ENCODE data around the gene TMEM108. TPM values are rescaled to one million over a fixed set of nuclear protein-coding genes. Genes with fewer than 3 reads are reported as not detected.

Gene TMEM108
- total RNA-seq, 1 experiment from 2014 or later: 2.1 TPM

- no peak overlapping the region for H3K4me3 ChIP-seq (ENCODE audit: insufficient read depth, low read depth, low read length)
- no peaks in the 10 kb centered on the region for H3K27me3 ChIP-seq (ENCODE audit: control insufficient read depth, insufficient read depth, low read length)
- DNase-seq: no peak
- no peaks in the 10 kb centered on the region for H3K36me3 ChIP-seq (replicated peaks; ENCODE audit: control insufficient read depth, insufficient read depth, low read length)
Observed at GRCh38 chr3:133119176-133119575, 81.0 kb downstream of the TMEM108 start.

GRCh38 chr3:133121450-133121849, 83.3 kb downstream of the TMEM108 start:
- Histone ChIP-seq H3K4me3 (ENCODE audit: insufficient read depth, low read depth, low read length) (no peak overlapping the region), H3K27me3 (ENCODE audit: control insufficient read depth, insufficient read depth, low read length) (no peaks in the 10 kb centered on the region), H3K36me3 (replicated peaks; ENCODE audit: control insufficient read depth, insufficient read depth, low read length) (no peaks in the 10 kb centered on the region)
- DNase-seq: no peak

- Histone ChIP-seq H3K36me3 (replicated peaks; ENCODE audit: control insufficient read depth, insufficient read depth, low read length) (no peaks in the 10 kb centered on the region), H3K4me3 (ENCODE audit: insufficient read depth, low read depth, low read length) (no peak overlapping the region)
- no peak for DNase-seq
Observed at GRCh38 chr3:133123636-133124035, 85.4 kb downstream of the TMEM108 start.

GRCh38 chr3:133124511-133124910, 86.3 kb downstream of the TMEM108 start:
- Histone ChIP-seq H3K27me3 (ENCODE audit: control insufficient read depth, insufficient read depth, low read length) (no peaks in the 10 kb centered on the region), H3K36me3 (replicated peaks; ENCODE audit: control insufficient read depth, insufficient read depth, low read length) (no peaks in the 10 kb centered on the region), H3K4me3 (ENCODE audit: insufficient read depth, low read depth, low read length) (no peak overlapping the region)
- DNase-seq: no peak

More at GRCh38 chr3:133123636-133124035, 85.4 kb downstream of the TMEM108 start:
- H3K27me3 ChIP-seq (ENCODE audit: control insufficient read depth, insufficient read depth, low read length): no peaks in the 10 kb centered on the region

DNA sequence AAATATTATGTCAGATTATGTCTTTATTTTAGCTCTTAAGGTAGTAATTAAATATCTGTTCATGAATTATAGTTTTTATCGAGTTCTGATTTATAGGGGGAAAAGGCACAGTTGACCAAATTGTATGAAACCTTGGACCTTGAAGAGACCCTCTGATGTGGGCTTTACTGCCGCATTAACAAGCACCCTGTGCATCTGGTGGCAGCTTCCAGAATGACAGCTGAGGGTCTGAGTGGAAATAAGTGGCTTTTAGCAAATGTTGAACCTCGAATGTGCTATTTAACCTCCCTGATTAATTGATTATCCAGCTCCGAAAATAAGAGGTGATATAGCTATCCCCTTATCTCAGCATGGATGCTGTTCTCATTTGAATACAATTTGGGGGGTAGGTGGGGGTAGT, 87.0 kb downstream of the TMEM108 start:
- Histone ChIP-seq H3K4me3 (ENCODE audit: insufficient read depth, low read depth, low read length) (no peak overlapping the region), H3K27me3 (ENCODE audit: control insufficient read depth, insufficient read depth, low read length) (no peaks in the 10 kb centered on the region), H3K36me3 (replicated peaks; ENCODE audit: control insufficient read depth, insufficient read depth, low read length) (no peaks in the 10 kb centered on the region)
- DNase-seq: no peak

DNA sequence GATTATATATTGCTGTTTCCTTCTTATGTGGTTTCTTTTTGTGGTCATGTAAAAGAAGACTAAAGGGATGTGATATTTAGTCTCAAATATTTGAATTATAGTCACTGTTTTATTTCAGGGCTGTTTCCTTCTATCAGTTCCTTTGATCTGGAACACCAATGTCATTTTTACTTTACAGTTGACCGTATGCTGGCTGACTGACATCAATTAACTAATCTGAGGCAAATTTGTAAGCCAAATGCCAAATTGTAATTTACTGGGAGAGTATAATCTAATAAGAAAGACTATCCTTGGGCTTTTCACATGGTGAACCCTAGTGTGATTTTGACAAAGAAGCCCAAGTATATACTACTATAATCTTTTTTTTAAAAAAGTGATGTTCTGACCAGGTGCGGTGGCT, 87.6 kb downstream of the TMEM108 start:
- Histone ChIP-seq H3K36me3 (replicated peaks; ENCODE audit: control insufficient read depth, insufficient read depth, low read length) (no peaks in the 10 kb centered on the region), H3K4me3 (ENCODE audit: insufficient read depth, low read depth, low read length) (no peak overlapping the region), H3K27me3 (ENCODE audit: control insufficient read depth, insufficient read depth, low read length) (no peaks in the 10 kb centered on the region)
- no peak for DNase-seq

DNA sequence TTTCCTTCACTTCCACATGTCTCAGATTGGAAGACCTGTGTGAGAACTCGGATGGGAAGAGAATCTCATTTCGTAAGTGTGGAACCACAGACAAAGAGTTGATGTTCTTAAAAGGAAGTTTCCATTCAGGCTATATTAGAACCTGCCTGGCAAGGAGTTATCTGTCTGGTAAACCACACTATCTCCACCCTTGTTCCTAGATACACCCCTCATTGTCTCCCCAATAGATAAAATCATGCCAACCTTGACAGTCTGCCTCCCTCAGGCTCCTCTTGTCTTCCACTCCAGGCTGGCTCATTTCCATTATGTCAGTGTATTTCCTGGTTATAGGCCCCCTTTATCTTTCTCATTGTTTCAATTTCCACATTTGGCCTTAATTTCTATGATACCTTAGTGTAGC, 89.2 kb downstream of the TMEM108 start:
- Histone ChIP-seq H3K4me3 (ENCODE audit: insufficient read depth, low read depth, low read length) (no peak overlapping the region), H3K27me3 (ENCODE audit: control insufficient read depth, insufficient read depth, low read length) (no peaks in the 10 kb centered on the region), H3K36me3 (replicated peaks; ENCODE audit: control insufficient read depth, insufficient read depth, low read length) (no peaks in the 10 kb centered on the region)
- no peak for DNase-seq

DNA sequence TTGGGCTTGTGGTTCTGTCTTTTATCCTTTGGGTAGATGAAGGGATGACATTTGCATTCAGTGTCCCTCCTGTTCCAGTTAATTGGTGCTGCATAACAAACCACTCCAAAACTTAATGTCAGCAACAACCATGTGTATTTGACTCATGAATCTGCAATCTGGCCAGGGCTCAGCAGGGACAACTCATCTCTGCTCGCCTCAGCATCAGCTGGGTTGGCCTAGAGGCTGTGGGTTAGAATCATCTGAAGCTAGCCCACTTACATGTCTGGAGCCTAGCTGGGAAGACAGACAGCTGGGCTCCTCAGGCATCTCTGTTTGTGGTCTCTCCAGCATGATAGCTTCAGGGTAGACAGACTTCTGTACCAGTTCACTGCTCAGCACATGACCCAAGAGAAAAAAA, 92.0 kb downstream of the TMEM108 start:
- no peak for DNase-seq
- H3K4me3 ChIP-seq (ENCODE audit: insufficient read depth, low read depth, low read length): no peak overlapping the region
- no peaks in the 10 kb centered on the region for H3K27me3 ChIP-seq (ENCODE audit: control insufficient read depth, insufficient read depth, low read length)
- H3K36me3 ChIP-seq (replicated peaks; ENCODE audit: control insufficient read depth, insufficient read depth, low read length): no peaks in the 10 kb centered on the region

- H3K27me3 ChIP-seq (ENCODE audit: control insufficient read depth, insufficient read depth, low read length): no peaks in the 10 kb centered on the region
- no peak overlapping the region for H3K4me3 ChIP-seq (ENCODE audit: insufficient read depth, low read depth, low read length)
- DNase-seq: no peak
- no peaks in the 10 kb centered on the region for H3K36me3 ChIP-seq (replicated peaks; ENCODE audit: control insufficient read depth, insufficient read depth, low read length)
Observed at GRCh38 chr3:133135306-133135705, 97.1 kb downstream of the TMEM108 start.

- Histone ChIP-seq H3K27me3 (ENCODE audit: control insufficient read depth, insufficient read depth, low read length) (no peaks in the 10 kb centered on the region), H3K4me3 (ENCODE audit: insufficient read depth, low read depth, low read length) (no peak overlapping the region), H3K36me3 (replicated peaks; ENCODE audit: control insufficient read depth, insufficient read depth, low read length) (no peaks in the 10 kb centered on the region)
- no peak for DNase-seq
Observed at GRCh38 chr3:133136114-133137041, 98.2 kb downstream of the TMEM108 start.

- no peak for DNase-seq
- no peaks in the 10 kb centered on the region for H3K27me3 ChIP-seq (ENCODE audit: control insufficient read depth, insufficient read depth, low read length)
- no peaks in the 10 kb centered on the region for H3K36me3 ChIP-seq (replicated peaks; ENCODE audit: control insufficient read depth, insufficient read depth, low read length)
- H3K4me3 ChIP-seq (ENCODE audit: insufficient read depth, low read depth, low read length): no peak overlapping the region
Observed at GRCh38 chr3:133137042-133137996, 99.1 kb downstream of the TMEM108 start.

GRCh38 chr3:133138017-133138416, 99.8 kb downstream of the TMEM108 start:
- H3K4me3 ChIP-seq (ENCODE audit: insufficient read depth, low read depth, low read length): no peak overlapping the region
- DNase-seq: no peak
- H3K36me3 ChIP-seq (replicated peaks; ENCODE audit: control insufficient read depth, insufficient read depth, low read length): no peaks in the 10 kb centered on the region
- H3K27me3 ChIP-seq (ENCODE audit: control insufficient read depth, insufficient read depth, low read length): no peaks in the 10 kb centered on the region

DNA sequence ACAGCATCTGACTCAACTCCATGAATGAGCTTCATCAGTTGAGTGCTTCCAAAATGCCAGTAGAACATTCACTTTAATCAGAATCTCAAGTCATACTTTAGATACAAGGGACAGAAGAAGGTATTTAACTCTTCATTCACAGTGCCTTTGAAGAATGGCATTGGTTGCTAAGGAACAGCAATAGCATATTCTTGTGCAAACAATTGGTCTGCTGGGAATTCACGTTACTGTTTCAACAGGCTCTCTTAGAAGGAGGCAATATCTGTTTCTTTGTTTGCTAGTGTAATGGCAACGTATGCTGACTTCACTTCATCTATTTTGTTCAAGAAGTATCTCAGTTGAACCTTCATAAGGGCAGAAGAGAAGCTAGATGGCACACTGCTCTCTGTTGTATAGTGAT, 113.9 kb downstream of the TMEM108 start:
- Histone ChIP-seq H3K27me3 (ENCODE audit: control insufficient read depth, insufficient read depth, low read length) (no peaks in the 10 kb centered on the region), H3K36me3 (replicated peaks; ENCODE audit: control insufficient read depth, insufficient read depth, low read length) (no peaks in the 10 kb centered on the region), H3K4me3 (ENCODE audit: insufficient read depth, low read depth, low read length) (no peak overlapping the region)
- no peak for DNase-seq

DNA sequence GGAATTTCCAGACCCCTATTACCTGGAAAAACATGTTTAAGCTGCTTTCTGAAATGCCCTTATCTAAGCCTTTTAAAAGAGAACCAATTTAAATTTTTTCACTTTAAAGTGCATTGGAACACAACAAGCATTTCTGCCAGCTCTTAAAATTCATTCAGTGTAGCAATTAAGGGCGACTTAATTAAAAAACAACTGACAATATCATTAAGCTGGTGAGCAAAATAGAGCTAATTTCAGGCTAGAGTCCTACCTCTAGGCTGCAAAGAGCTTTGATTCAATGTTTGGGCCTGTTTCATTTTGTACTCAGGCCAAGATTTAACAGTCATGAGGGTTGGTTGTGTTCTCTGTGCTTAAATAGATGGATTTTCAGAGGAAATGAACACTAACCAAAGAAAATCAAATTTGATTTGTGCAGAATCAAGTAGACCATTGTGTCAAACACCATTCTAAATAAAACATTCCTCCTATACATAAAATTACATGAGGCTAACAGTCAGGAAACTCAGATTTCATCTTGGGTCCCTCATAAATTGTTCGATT, 114.6 kb downstream of the TMEM108 start:
- H3K36me3 ChIP-seq (replicated peaks; ENCODE audit: control insufficient read depth, insufficient read depth, low read length): no peaks in the 10 kb centered on the region
- DNase-seq: no peak
- no peak overlapping the region for H3K4me3 ChIP-seq (ENCODE audit: insufficient read depth, low read depth, low read length)
- no peaks in the 10 kb centered on the region for H3K27me3 ChIP-seq (ENCODE audit: control insufficient read depth, insufficient read depth, low read length)

Data from H7 (cell line).